GM18861 (cell line): Measurements from ENCODE around the gene PALLD.

ENCODE experiments used
- ATAC-seq: cut with Tn5 transposase; IDR thresholded peaks from one replicate; pipeline ENCODE4 v1.9.1; 2021; ENCODE audit not compliant: unreplicated experiment

PALLD gene

GRCh38 chr4:168553714-168554370 lies 57.0 kb downstream of the PALLD start:
- no peak for ATAC-seq

- no peak for ATAC-seq
These were observed 58.6 kb downstream of the PALLD start for GRCh38 chr4:168555437-168555836.

- no peak for ATAC-seq
These were observed 60.8 kb downstream of the PALLD start for GRCh38 chr4:168557658-168558057.

GRCh38 chr4:168558599-168558998 lies 61.7 kb downstream of the PALLD start:
- no peak for ATAC-seq

GRCh38 chr4:168560184-168561180 lies 63.6 kb downstream of the PALLD start:
- no peak for ATAC-seq

- no peak for ATAC-seq
These were observed 65.3 kb downstream of the PALLD start for GRCh38 chr4:168562041-168562571.

- ATAC-seq = no peak
These were observed 67.2 kb downstream of the PALLD start for GRCh38 chr4:168564023-168564422.

- no peak for ATAC-seq
These were observed 68.3 kb downstream of the PALLD start for GRCh38 chr4:168565130-168565529.

GRCh38 chr4:168566726-168567125 lies 69.9 kb downstream of the PALLD start:
- no peak for ATAC-seq

- no peak for ATAC-seq
These were observed 72.4 kb downstream of the PALLD start for GRCh38 chr4:168569066-168569930.

- no peak for ATAC-seq
These were observed 73.1 kb downstream of the PALLD start for GRCh38 chr4:168569931-168570276.

GRCh38 chr4:168570466-168570865 lies 73.6 kb downstream of the PALLD start:
- ATAC-seq = no peak

GRCh38 chr4:168572002-168572401 lies 75.2 kb downstream of the PALLD start:
- no peak for ATAC-seq

GRCh38 chr4:168573870-168574269 lies 77.0 kb downstream of the PALLD start:
- ATAC-seq = no peak

GRCh38 chr4:168574581-168575295 lies 77.9 kb downstream of the PALLD start:
- ATAC-seq = no peak

- no peak for ATAC-seq
These were observed 78.6 kb downstream of the PALLD start for GRCh38 chr4:168575473-168575872.

- ATAC-seq = no peak
These were observed 80.8 kb downstream of the PALLD start for GRCh38 chr4:168577624-168578023.

- ATAC-seq = no peak
These were observed 83.4 kb downstream of the PALLD start for GRCh38 chr4:168580228-168580627.

GRCh38 chr4:168584321-168584771 lies 87.5 kb downstream of the PALLD start:
- ATAC-seq = no peak
